ENCODE data around the gene COMT. TPM values are rescaled to one million over a fixed set of nuclear protein-coding genes. Genes with fewer than 3 reads are reported as not detected.

COMT gene
- total RNA-seq, 1 experiment from 2014 or later: 109 TPM

DNA sequence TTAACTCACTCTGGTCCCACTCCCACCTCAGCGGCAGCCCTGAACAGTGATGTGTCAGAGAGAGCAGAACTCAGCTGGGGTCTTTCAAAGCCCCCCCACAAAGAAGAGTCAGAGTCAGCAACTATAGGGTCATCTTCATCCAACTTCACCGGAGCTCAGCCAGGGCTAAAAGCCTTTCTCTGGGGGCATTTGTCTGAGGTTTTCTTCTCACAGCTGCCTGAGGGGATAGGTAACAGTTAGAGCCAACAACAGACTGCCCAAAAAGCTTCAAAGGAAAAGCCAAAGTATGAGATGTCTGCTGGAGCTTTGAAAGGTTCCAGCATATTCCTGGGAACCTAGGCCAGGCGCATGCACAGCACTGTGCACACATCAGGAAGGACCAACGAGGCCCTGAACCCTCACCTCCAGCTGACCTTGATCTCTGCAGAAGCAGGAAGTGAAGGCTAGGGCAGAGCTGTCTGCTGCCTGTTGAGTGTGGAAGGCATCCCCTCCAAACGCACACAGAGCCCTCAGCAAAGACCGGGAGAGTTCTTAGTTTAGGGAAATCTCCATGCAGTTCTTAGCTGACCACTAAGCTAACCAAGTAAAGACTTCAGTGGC lies 28.1 kb upstream of the COMT start (continued):
- TF ChIP-seq, protein P1, sequence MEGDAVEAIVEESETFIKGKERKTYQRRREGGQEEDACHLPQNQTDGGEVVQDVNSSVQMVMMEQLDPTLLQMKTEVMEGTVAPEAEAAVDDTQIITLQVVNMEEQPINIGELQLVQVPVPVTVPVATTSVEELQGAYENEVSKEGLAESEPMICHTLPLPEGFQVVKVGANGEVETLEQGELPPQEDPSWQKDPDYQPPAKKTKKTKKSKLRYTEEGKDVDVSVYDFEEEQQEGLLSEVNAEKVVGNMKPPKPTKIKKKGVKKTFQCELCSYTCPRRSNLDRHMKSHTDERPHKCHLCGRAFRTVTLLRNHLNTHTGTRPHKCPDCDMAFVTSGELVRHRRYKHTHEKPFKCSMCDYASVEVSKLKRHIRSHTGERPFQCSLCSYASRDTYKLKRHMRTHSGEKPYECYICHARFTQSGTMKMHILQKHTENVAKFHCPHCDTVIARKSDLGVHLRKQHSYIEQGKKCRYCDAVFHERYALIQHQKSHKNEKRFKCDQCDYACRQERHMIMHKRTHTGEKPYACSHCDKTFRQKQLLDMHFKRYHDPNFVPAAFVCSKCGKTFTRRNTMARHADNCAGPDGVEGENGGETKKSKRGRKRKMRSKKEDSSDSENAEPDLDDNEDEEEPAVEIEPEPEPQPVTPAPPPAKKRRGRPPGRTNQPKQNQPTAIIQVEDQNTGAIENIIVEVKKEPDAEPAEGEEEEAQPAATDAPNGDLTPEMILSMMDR (IDR thresholded peaks at IDR 0.05 in 2 of 3, conservative IDR thresholded peaks at IDR 0.05 in 1 of 3; ENCODE audit: borderline replicate concordance in 1 of 3, insufficient read depth in 1 of 3, low read depth in 2 of 3, low read length in 2 of 3): no peak
- TF ChIP-seq ZFX (IDR thresholded peaks at IDR 0.05) (no peak), SIN3A (IDR thresholded peaks at IDR 0.05; ENCODE audit: low read depth) (no peak)

DNA sequence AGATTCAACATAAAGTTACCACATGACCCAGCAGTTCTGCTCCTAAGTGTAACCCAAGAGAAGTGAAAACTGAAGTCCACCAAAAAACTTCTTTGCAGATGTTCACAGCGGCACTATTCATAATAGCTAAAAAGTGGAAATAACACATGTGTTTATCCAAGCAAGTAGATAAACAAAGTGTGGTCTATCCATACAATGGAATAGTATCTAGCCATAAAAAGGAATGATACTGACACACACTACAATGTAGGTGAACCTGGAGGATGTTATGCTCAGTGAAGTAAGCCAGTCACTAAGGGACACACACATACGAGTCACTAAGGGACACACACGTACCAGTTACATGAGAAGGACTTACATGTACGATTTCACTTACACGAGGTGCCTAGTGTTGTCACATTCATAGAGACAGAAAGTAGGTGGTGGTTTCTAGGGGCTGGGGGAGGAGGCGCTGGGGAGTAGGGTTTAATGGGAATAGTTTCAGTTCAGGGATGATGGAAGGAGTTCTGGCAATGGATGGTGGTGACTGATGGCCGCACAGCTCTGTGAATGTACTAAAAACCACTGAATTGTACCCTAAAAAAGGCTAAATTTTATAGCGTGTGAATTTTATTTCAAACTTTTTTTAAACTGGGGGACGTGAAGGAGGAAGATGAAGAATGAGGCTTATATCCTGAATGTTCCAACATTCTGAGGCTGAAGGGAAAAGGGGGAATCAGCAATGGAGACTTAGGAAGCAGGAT lies 27.2 kb upstream of the COMT start:
- no peaks in the 10 kb centered on the region for H3K27me3 ChIP-seq (ENCODE audit: insufficient read depth, low read length)
- no peak for DNase-seq (ENCODE audit: low read depth, low spot score)
- TF ChIP-seq SIN3A (IDR thresholded peaks at IDR 0.05; ENCODE audit: low read depth) (no peak), POLR2AphosphoS5 (IDR thresholded peaks at IDR 0.05; ENCODE audit: low read depth, low read length) (no peak)
- H3K4me3 ChIP-seq (replicated peaks in 1 of 2; ENCODE audit: low read depth in 1 of 2, low read length in 2 of 2): no peak overlapping the region
- H3K27ac ChIP-seq (ENCODE audit: low read depth, low read length): no peak overlapping the region
- H3K36me3 ChIP-seq (ENCODE audit: control insufficient read depth in 1 of 2, insufficient read depth in 2 of 2, low read length in 2 of 2): no peaks in the 10 kb centered on the region
- H3K4me2 ChIP-seq (ENCODE audit: low read length): no peak overlapping the region
- ChIA-PET CTCF (interaction anchor here (0.8 to 5.2 kb wide), 2 partner anchors 183 to 191 kb away, joined by 3 to 123 read pairs; partner anchors contain the start of gene GP1BB), RAD21 (ENCODE audit: low non-redundant PET in 1 of 2, low total read pairs in 2 of 2, uncharacterized antibody in 2 of 2, unreplicated experiment in 2 of 2) (interaction anchor here in 1 of 2 experiments (0.9 kb wide), 1 partner anchor 184 kb away, joined by 4 read pairs; no protein-coding TSS in a partner anchor), POLR2A (no interaction called here)
- H3K9me3 ChIP-seq (ENCODE audit: control insufficient read depth in 1 of 2, insufficient read depth in 1 of 2, low read depth in 1 of 2, low read length in 2 of 2): no peaks in the 10 kb centered on the region
- intact Hi-C loops (cut with micrococcal nuclease): no loop called here
- BruUV-seq (replicated peaks): no TSS peak
- H3K9ac ChIP-seq (ENCODE audit: low read length): no peak overlapping the region
- no peaks in the 10 kb centered on the region for H4K20me1 ChIP-seq (ENCODE audit: insufficient read depth)
- no peak overlapping the region for H2AFZ ChIP-seq (ENCODE audit: low read depth, low read length, poor library complexity, severe bottlenecking)
- no peaks in the 10 kb centered on the region for H3K79me2 ChIP-seq (ENCODE audit: insufficient read depth, low read length)
- no peaks in the 10 kb centered on the region for H3K4me1 ChIP-seq (ENCODE audit: control insufficient read depth in 1 of 2, insufficient read depth in 2 of 2, low read length in 2 of 2)
- no peaks in the 10 kb centered on the region for H3K9me2 ChIP-seq (ENCODE audit: insufficient read depth)
- no peak for ATAC-seq
